ENCODE measurements around the gene IL6ST. TPM values are rescaled to one million over a fixed set of nuclear protein-coding genes. Genes with fewer than 3 reads are reported as not detected.

Gene IL6ST
- polyA plus RNA-seq, 1 experiment = 448 TPM

DNA sequence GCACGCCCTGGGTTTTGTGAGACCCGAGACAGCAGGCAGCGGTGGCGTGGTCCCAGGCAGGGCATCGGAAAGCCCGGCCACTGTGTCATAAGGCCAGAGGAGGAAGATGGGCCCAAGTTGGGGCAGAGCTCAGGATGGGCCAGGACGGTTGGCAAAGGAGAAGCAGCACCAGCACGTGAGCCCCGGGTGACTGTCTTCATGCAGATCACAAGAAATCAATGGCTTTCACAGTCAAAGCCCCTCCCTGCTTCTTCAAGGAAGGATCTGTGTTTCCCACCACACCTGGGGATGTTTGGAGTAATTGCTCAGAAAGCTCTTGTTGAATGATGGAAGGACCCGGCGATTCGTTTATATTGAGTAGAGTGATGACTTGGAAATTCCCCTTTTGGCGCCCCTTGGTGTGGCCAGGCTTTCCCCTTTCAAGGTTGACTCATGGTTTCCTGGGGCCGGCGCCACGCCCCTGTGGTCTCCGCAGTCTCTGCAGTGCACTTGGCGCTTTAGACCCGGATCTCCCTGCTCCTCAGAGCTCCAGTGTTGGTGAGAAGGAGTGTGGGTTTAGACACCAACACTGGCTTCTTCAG, 91.6 kb downstream of the IL6ST start:
- Histone ChIP-seq H3K27me3 (ENCODE audit: control insufficient read depth, insufficient read depth, low read length) (no peaks in the 10 kb centered on the region), H3K4me3 (ENCODE audit: low read depth, low read length) (no peak overlapping the region), H3K27ac (ENCODE audit: low read depth, low read length) (no peak overlapping the region), H3K9me3 (ENCODE audit: control insufficient read depth, insufficient read depth, low read length) (peaks cover 2% of the 10 kb centered on the region; the same call in 1 of the 2 replicates)
- ChIA-PET CTCF (no interaction called here), POLR2A (no interaction called here)
- DNase-seq (ENCODE audit: low read depth, low spot score) = no peak
- no peak for TF ChIP-seq CTCF (IDR thresholded peaks at IDR 0.05; ENCODE audit: low read depth, low read length)

DNA sequence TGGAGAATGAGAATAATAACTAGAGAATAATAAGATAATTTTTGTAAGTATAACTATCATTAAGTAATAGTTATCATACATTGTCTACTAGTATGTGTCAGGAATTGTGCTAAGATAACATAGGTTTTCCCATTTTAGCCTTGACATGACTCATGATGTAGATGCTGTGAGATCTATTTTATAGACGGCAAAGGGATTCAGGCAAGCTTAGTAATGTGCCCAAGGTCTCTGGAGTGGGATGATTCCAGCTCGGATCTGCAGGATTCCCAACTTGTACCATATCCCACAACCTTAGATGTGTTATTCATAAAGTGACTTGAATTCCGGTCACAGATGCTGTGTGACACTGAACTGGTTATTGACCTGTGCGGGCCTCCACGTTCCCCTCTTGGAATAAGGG, 92.1 kb downstream of the IL6ST start:
- ChIA-PET CTCF (no interaction called here), POLR2A (no interaction called here)
- H3K27ac ChIP-seq (ENCODE audit: low read depth, low read length) = no peak overlapping the region
- DNase-seq (ENCODE audit: low read depth, low spot score) = no peak
- no peaks in the 10 kb centered on the region for H3K27me3 ChIP-seq (ENCODE audit: control insufficient read depth, insufficient read depth, low read length)
- H3K9me3 ChIP-seq (ENCODE audit: control insufficient read depth, insufficient read depth, low read length) = peaks cover 2% of the 10 kb centered on the region; the same call in 1 of the 2 replicates
- no peak overlapping the region for H3K4me3 ChIP-seq (ENCODE audit: low read depth, low read length)
- TF ChIP-seq CTCF (IDR thresholded peaks at IDR 0.05; ENCODE audit: low read depth, low read length) = no peak

DNA sequence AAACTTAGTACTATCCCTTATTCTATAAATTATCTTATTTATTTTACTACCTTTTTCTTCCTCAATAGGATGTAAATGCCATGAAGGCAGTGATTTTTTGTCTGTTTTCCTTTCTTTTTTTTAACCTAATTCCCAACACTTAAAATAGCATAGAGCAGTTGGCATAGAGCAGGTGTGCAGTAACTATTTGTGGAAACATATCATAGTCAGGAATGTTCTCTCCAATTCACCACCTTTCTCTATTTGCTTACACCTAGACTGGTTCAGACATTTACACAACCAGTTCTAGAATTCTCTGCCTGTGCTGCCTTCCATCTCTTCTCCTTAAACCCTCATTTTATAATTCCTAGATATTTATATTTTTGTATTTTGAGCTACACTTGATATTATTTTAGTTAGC, 94.0 kb downstream of the IL6ST start:
- ChIA-PET POLR2A (no interaction called here), CTCF (no interaction called here)
- no peak for TF ChIP-seq CTCF (IDR thresholded peaks at IDR 0.05; ENCODE audit: low read depth, low read length)
- peaks cover 2% of the 10 kb centered on the region; the same call in 1 of the 2 replicates for H3K9me3 ChIP-seq (ENCODE audit: control insufficient read depth, insufficient read depth, low read length)
- H3K27ac ChIP-seq (ENCODE audit: low read depth, low read length) = no peak overlapping the region
- H3K4me3 ChIP-seq (ENCODE audit: low read depth, low read length) = no peak overlapping the region
- no peaks in the 10 kb centered on the region for H3K27me3 ChIP-seq (ENCODE audit: control insufficient read depth, insufficient read depth, low read length)
- DNase-seq (ENCODE audit: low read depth, low spot score) = no peak

DNA sequence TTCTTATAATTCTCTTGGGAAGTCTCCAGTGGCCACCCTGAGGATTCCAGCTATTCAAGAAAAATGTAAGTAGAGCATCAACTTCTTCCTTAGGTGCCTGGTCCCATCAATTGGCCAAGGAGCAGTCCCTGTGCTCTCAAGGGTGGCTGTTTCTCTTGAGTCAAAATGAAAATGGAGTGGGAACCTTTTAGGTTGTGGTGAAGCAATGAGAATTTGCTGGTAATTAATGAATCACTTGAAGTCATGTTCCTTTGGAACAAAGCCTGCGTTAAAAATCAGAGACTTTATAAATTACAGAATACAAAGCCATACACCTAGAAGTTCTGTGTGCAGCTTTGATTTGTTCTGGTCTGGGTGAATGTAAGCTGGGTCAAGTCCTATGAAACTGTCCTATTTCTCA, 94.7 kb downstream of the IL6ST start:
- ChIA-PET POLR2A (no interaction called here), CTCF (no interaction called here)
- no peak for DNase-seq (ENCODE audit: low read depth, low spot score)
- H3K27ac ChIP-seq (ENCODE audit: low read depth, low read length) = no peak overlapping the region
- no peak for TF ChIP-seq CTCF (IDR thresholded peaks at IDR 0.05; ENCODE audit: low read depth, low read length)
- peaks cover 2% of the 10 kb centered on the region; the same call in 1 of the 2 replicates for H3K9me3 ChIP-seq (ENCODE audit: control insufficient read depth, insufficient read depth, low read length)
- H3K27me3 ChIP-seq (ENCODE audit: control insufficient read depth, insufficient read depth, low read length) = no peaks in the 10 kb centered on the region
- H3K4me3 ChIP-seq (ENCODE audit: low read depth, low read length) = no peak overlapping the region

DNA sequence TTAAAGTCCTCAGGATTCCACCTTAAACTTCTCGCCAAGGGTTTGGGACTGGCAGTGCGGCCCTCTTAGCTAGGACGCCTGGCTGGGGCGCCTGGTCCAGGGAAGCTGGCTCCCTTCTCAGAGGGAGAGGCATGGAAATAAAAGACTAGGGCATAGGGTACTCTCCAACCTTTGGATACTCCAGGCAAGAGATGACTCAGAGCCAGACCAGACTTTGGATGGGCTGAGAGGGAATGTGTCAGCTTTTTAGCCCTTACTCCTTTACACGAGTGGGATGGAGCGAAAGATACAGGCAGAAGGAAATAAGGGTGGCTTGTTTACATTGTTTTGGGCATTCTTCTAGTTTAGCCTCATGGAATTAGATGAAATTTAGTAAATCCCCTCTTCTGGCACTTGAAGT, 95.4 kb downstream of the IL6ST start:
- ChIA-PET POLR2A (no interaction called here), CTCF (no interaction called here)
- Histone ChIP-seq H3K9me3 (ENCODE audit: control insufficient read depth, insufficient read depth, low read length) (peaks cover 2% of the 10 kb centered on the region; the same call in 1 of the 2 replicates), H3K27me3 (ENCODE audit: control insufficient read depth, insufficient read depth, low read length) (no peaks in the 10 kb centered on the region), H3K4me3 (ENCODE audit: low read depth, low read length) (no peak overlapping the region), H3K27ac (ENCODE audit: low read depth, low read length) (no peak overlapping the region)
- no peak for DNase-seq (ENCODE audit: low read depth, low spot score)
- TF ChIP-seq CTCF (IDR thresholded peaks at IDR 0.05; ENCODE audit: low read depth, low read length) = no peak
